H1 (cell line): ENCODE measurements around the gene CDKN2B-AS1. TPM values are rescaled to one million over a fixed set of nuclear protein-coding genes. Genes with fewer than 3 reads are reported as not detected.

ENCODE experiments used
- CTCF ChIA-PET: fragments of 300-600 bp; sonication (Branson Sonifier 250); formaldehyde crosslinking; loops from one replicate; lab custom pipeline; 2021; ENCODE audit not compliant: partially characterized antibody; lab: Charles Lee
- POLR2A ChIA-PET: fragments of 300-600 bp; sonication (Branson Sonifier 250); formaldehyde crosslinking; loops from one replicate; lab custom pipeline; 2021; ENCODE audit warnings: inconsistent platforms; ENCODE audit not compliant: partially characterized antibody; lab: Charles Lee
- DNase-seq, 2 experiments: peaks; one replicate each; pipeline versions ENCODE4 v3.0.0 to v3.0.0-alpha.2; 2010 to 2022; ENCODE audit warnings: low spot score in 2 of 2, low read depth in 1 of 2, mixed read lengths in 1 of 2
- FAIRE-seq: peaks from 2 replicates; lab custom pipeline; 2011; peaks lifted over from hg19 to GRCh38; lab: Jason Lieb, UNC
- H2AFZ ChIP-seq: 2 replicates; pipeline ENCODE4 v1.8.1; 2012; ENCODE audit warnings: low read length, inconsistent platforms
- H2AK5ac ChIP-seq: 2 replicates; pipeline ENCODE4 v1.6.1; 2013; ENCODE audit warnings: low read depth, low read length
- H2BK120ac ChIP-seq: replicated peaks from 2 replicates; pipeline ENCODE3; 2013; ENCODE audit warnings: low read depth, low read length, inconsistent platforms
- H2BK12ac ChIP-seq: 2 replicates; pipeline ENCODE4 v1.6.1; 2013; ENCODE audit warnings: low read depth, low read length
- H2BK15ac ChIP-seq: 2 replicates; pipeline ENCODE4 v1.6.1; 2013; ENCODE audit warnings: low read length
- H2BK20ac ChIP-seq: 2 replicates; pipeline ENCODE4 v1.6.1; 2013; ENCODE audit warnings: low read length
- H2BK5ac ChIP-seq: 2 replicates; pipeline ENCODE4 v1.6.1; 2013; ENCODE audit warnings: low read depth, low read length
- H3K14ac ChIP-seq: 2 replicates; pipeline ENCODE4 v1.6.1; 2013; ENCODE audit warnings: inconsistent platforms; ENCODE audit not compliant: insufficient read length
- H3K18ac ChIP-seq: 2 replicates; pipeline ENCODE4 v1.6.1; 2013; ENCODE audit warnings: low read length; ENCODE audit errors: extremely low read depth
- H3K23ac ChIP-seq: 2 replicates; pipeline ENCODE4 v1.6.1; 2013; ENCODE audit warnings: inconsistent platforms; ENCODE audit not compliant: insufficient read length
- H3K23me2 ChIP-seq: 2 replicates; pipeline ENCODE4 v1.6.1; 2013; ENCODE audit warnings: low read depth, low read length
- H3K27ac ChIP-seq: 2 replicates; pipeline ENCODE4 v1.6.1; 2011; ENCODE audit warnings: low read depth, low read length, inconsistent platforms
- H3K27me3 ChIP-seq, 4 experiments: replicated peaks in 1 of 4; 1 replicate in 1 of 4; 2 replicates in 3 of 4; pipeline versions ENCODE4 v1.6.1 to v1.8.1; 2011 to 2013; ENCODE audit warnings: low read length in 3 of 4, mild to moderate bottlenecking in 3 of 4, inconsistent platforms in 2 of 4, mixed read lengths in 2 of 4, moderate library complexity in 1 of 4; ENCODE audit not compliant: control insufficient read depth in 3 of 4, insufficient read depth in 3 of 4; ENCODE audit errors: extremely low read depth in 1 of 4
- H3K36me3 ChIP-seq, 4 experiments: 2 replicates each; pipeline versions ENCODE4 v1.6.1 to v1.8.1; 2011 to 2013; ENCODE audit warnings: mild to moderate bottlenecking in 4 of 4, low read length in 3 of 4, moderate library complexity in 2 of 4, control low read depth in 1 of 4, inconsistent platforms in 1 of 4; ENCODE audit not compliant: insufficient read depth in 4 of 4, control insufficient read depth in 2 of 4
- H3K4ac ChIP-seq: replicated peaks from 2 replicates; pipeline ENCODE3; 2013; ENCODE audit warnings: low read length, low read depth, mixed read lengths, inconsistent platforms; ENCODE audit not compliant: insufficient read length
- H3K4me1 ChIP-seq, 4 experiments: replicated peaks in 1 of 4; 1 replicate in 1 of 4; 2 replicates in 3 of 4; pipeline versions ENCODE4 v1.6.1 to v1.8.1; 2011 to 2013; ENCODE audit warnings: low read length in 3 of 4, inconsistent platforms in 2 of 4, mixed read lengths in 1 of 4; ENCODE audit not compliant: insufficient read depth in 4 of 4, control insufficient read depth in 3 of 4
- H3K4me2 ChIP-seq, 2 experiments: 2 replicates each; pipeline versions ENCODE4 v1.6.1 to v1.8.1; 2011 to 2013; ENCODE audit warnings: low read depth in 2 of 2, low read length in 2 of 2, control low read depth in 1 of 2, inconsistent platforms in 1 of 2, mild to moderate bottlenecking in 1 of 2; ENCODE audit not compliant: insufficient read depth in 1 of 2
- H3K4me3 ChIP-seq, 4 experiments: fragments of 200-600, 300-600 bp in 1 of 4; sonication (generic), shearing (Covaris generic), sonication (Bioruptor Twin) in 1 of 4; 2 replicates each; pipeline versions ENCODE4 v1.5.1 to v1.8.1; 2011 to 2016; ENCODE audit warnings: low read length in 4 of 4, low read depth in 3 of 4, control low read depth in 2 of 4, inconsistent platforms in 2 of 4, mild to moderate bottlenecking in 2 of 4, mixed read lengths in 1 of 4, moderate library complexity in 1 of 4; ENCODE audit not compliant: insufficient read depth in 2 of 4; ENCODE audit errors: extremely low read depth in 1 of 4
- H3K56ac ChIP-seq: replicated peaks from 2 replicates; pipeline ENCODE3; 2013; ENCODE audit warnings: low read depth, mild to moderate bottlenecking, mixed read lengths, low read length, inconsistent platforms; ENCODE audit not compliant: insufficient read length
- H3K79me1 ChIP-seq: 2 replicates; pipeline ENCODE4 v1.6.1; 2013; ENCODE audit warnings: low read depth, low read length, control low read depth
- H3K79me2 ChIP-seq, 2 experiments: 2 replicates each; pipeline versions ENCODE4 v1.6.1 to v1.8.1; 2012 to 2013; ENCODE audit warnings: low read length in 2 of 2, mild to moderate bottlenecking in 2 of 2, inconsistent platforms in 1 of 2; ENCODE audit not compliant: insufficient read depth in 2 of 2, control insufficient read depth in 1 of 2
- H3K9ac ChIP-seq, 4 experiments: replicated peaks in 1 of 4; 1 replicate in 1 of 4; 2 replicates in 3 of 4; pipeline versions ENCODE4 v1.6.1 to v1.8.1; 2011 to 2013; ENCODE audit warnings: low read depth in 3 of 4, low read length in 3 of 4, control low read depth in 2 of 4, mild to moderate bottlenecking in 2 of 4, moderate library complexity in 2 of 4, inconsistent platforms in 1 of 4; ENCODE audit errors: extremely low read depth in 1 of 4
- H3K9me3 ChIP-seq, 2 experiments: 2 replicates each; pipeline versions ENCODE4 v1.6.1 to v1.8.1; 2012 to 2013; ENCODE audit warnings: mild to moderate bottlenecking in 2 of 2, moderate library complexity in 2 of 2, control low read depth in 1 of 2, inconsistent platforms in 1 of 2, low read depth in 1 of 2, low read length in 1 of 2, mixed read lengths in 1 of 2; ENCODE audit not compliant: insufficient read depth in 2 of 2
- H4K20me1 ChIP-seq, 2 experiments: replicated peaks in 1 of 2; 2 replicates each; pipeline versions ENCODE3 to v1.8.1; 2011 to 2013; ENCODE audit warnings: inconsistent platforms in 2 of 2, low read length in 2 of 2, mild to moderate bottlenecking in 1 of 2; ENCODE audit not compliant: insufficient read depth in 2 of 2, control insufficient read depth in 1 of 2
- H4K5ac ChIP-seq: 2 replicates; pipeline ENCODE4 v1.6.1; 2013; ENCODE audit warnings: low read length, low read depth, mixed read lengths, inconsistent platforms; ENCODE audit not compliant: insufficient read length
- H4K8ac ChIP-seq: 2 replicates; pipeline ENCODE4 v1.8.0; 2013; ENCODE audit warnings: mild to moderate bottlenecking, moderate library complexity, low read length, inconsistent platforms; ENCODE audit not compliant: insufficient read depth; ENCODE audit errors: extremely low read depth
- H4K91ac ChIP-seq: replicated peaks from 2 replicates; pipeline ENCODE3; 2013; ENCODE audit warnings: low read length, mixed read lengths, inconsistent platforms; ENCODE audit not compliant: insufficient read length
- CBX5 ChIP-seq: fragments of 300-800, 300-1000 bp; sonication (generic); IDR thresholded peaks from 2 replicates; pipeline ENCODE4 v1.7.1; 2016; ENCODE audit warnings: antibody characterized with exemption, low read length, low read depth
- CREB1 ChIP-seq: IDR thresholded peaks from 2 replicates; pipeline ENCODE4 v1.6.1; 2012; ENCODE audit warnings: inconsistent platforms
- EGR1 ChIP-seq: IDR thresholded peaks from 2 replicates; pipeline ENCODE4 v1.6.1; 2011; ENCODE audit warnings: low read depth, low read length, borderline replicate concordance
- EP300 ChIP-seq, 2 experiments: IDR thresholded peaks; 1 replicate in 1 of 2; 2 replicates in 1 of 2; pipeline ENCODE4 v1.6.1; 2011 to 2012; ENCODE audit warnings: low read depth in 2 of 2, low read length in 2 of 2, mild to moderate bottlenecking in 2 of 2, borderline replicate concordance in 1 of 2, inconsistent platforms in 1 of 2, moderate library complexity in 1 of 2
- EZH2 ChIP-seq: fragments of 200-600 bp; sonication (generic); IDR thresholded peaks from 2 replicates; pipeline ENCODE4 v1.7.1; 2012; ENCODE audit warnings: low read depth, mild to moderate bottlenecking, moderate library complexity, low read length, inconsistent platforms; ENCODE audit not compliant: severe bottlenecking
- GTF2F1 ChIP-seq: IDR thresholded peaks from 2 replicates; pipeline ENCODE4 v1.6.1; 2012; ENCODE audit warnings: low read depth, low read length, improper control_type of control experiment, borderline replicate concordance
- RBBP5 ChIP-seq: IDR thresholded peaks from 2 replicates; pipeline ENCODE4 v1.7.1; 2012; ENCODE audit warnings: low read depth, mild to moderate bottlenecking, inconsistent platforms, low read length, moderate library complexity, borderline replicate concordance
- RFX5 ChIP-seq: IDR thresholded peaks from 2 replicates; pipeline ENCODE4 v1.6.1; 2011; ENCODE audit warnings: low read depth, low read length, improper control_type of control experiment, borderline replicate concordance
- RXRA ChIP-seq: IDR thresholded peaks from 2 replicates; pipeline ENCODE4 v1.6.1; 2011; ENCODE audit warnings: low read depth, mild to moderate bottlenecking, low read length, moderate library complexity; ENCODE audit not compliant: insufficient read depth
- SIX5 ChIP-seq: IDR thresholded peaks from 2 replicates; pipeline ENCODE4 v1.6.1; 2011; ENCODE audit warnings: mild to moderate bottlenecking, low read depth, low read length
- ZNF274 ChIP-seq: IDR thresholded peaks from 2 replicates; pipeline ENCODE4 v1.7.0; 2012; ENCODE audit warnings: low read length, borderline replicate concordance; ENCODE audit errors: extremely low read depth
- WGBS, 2 experiments: shearing (Covaris generic) in 1 of 2; methylation state at CpG; one replicate each; pipeline versions ENCODE4 v1.1.6 to v1.1.7; 2013 to 2015; ENCODE audit warnings: low lambda C conversion rate in 2 of 2, mixed read lengths in 2 of 2, inconsistent platforms in 1 of 2, low coverage in 1 of 2, missing lambda C conversion rate in 1 of 2; ENCODE audit not compliant: insufficient replicate concordance in 2 of 2, insufficient coverage in 1 of 2, insufficient read length in 1 of 2; ENCODE audit errors: extremely low coverage in 1 of 2, missing lambda C conversion rate in 1 of 2; 5-methylcytosine and 5-hydroxymethylcytosine counted together
- polyA plus RNA-seq, 7 experiments: library from polyadenylated mRNA; depleted of rRNA in 3 of 7; stranded (reverse) in 5 of 7; unstranded in 2 of 7; fragments of >200 nt in 5 of 7; fragments of 200-250 nt in 2 of 7; gene quantifications; 1 replicate in 5 of 7; 2 replicates in 1 of 7; 4 replicates in 1 of 7; pipeline versions ENCODE4 v1.2.1 to v1.2.3, GENCODE V29; 2011 to 2013; ENCODE audit warnings: missing spikeins in 2 of 7, mixed read lengths in 2 of 7
- total RNA-seq: library from RNA; stranded (reverse); fragmentation: NEBNext Ultra II Directional; extraction: Animal tissue kit (Norgen Biotek cat#: 25700); gene quantifications from 2 replicates; pipeline ENCODE4 v1.2.1, GENCODE V29; 2021

Gene CDKN2B-AS1
- total and polyA plus RNA-seq, 2 of the 8 experiments (the other 6 are each of a cell fraction or from before 2014, with no cell fraction given), result not detected

- DNase-seq, result no peak
- ChIA-PET CTCF (interaction anchor here (1.5 kb wide), 1 partner anchor 14 kb away, joined by 4 read pairs; no protein-coding TSS in a partner anchor), POLR2A (no interaction called here)
- Histone ChIP-seq H2BK20ac (no peak overlapping the region), H3K36me3 (no peaks in the 10 kb centered on the region), H4K5ac (no peak overlapping the region), H3K79me1 (no peaks in the 10 kb centered on the region), H2AK5ac (no peak overlapping the region), H2BK120ac (no peak overlapping the region), H3K18ac (no peak overlapping the region), H2AFZ (no peak overlapping the region), H3K4me1 (no peaks in the 10 kb centered on the region), H2BK5ac (no peak overlapping the region), H3K79me2 (no peaks in the 10 kb centered on the region), H2BK12ac (no peak overlapping the region), H3K27me3 (no peaks in the 10 kb centered on the region), H3K4me2 (no peak overlapping the region), H4K20me1 (no peaks in the 10 kb centered on the region), H4K91ac (no peak overlapping the region), H3K9me3 (no peaks in the 10 kb centered on the region), H3K23ac (no peak overlapping the region), H3K23me2 (no peaks in the 10 kb centered on the region), H2BK15ac (no peak overlapping the region), H3K14ac (no peak overlapping the region), H3K4me3 (no peak overlapping the region), H4K8ac (no peak overlapping the region), H3K9ac (no peak overlapping the region), H3K4ac (no peak overlapping the region), H3K27ac (no peak overlapping the region), H3K56ac (no peak overlapping the region)
- WGBS, 2 experiments, result 82% methylated on average over 2 of the region's 2 CpGs; no CpG with 5 or more reads in 1 of the 2 experiments
- TF ChIP-seq RXRA, result no peak
- no peak for TF ChIP-seq CBX5
- no peak for TF ChIP-seq RFX5
- TF ChIP-seq SIX5, result no peak
- no peak for TF ChIP-seq EP300 (IDR thresholded peaks at IDR 0.05; ENCODE audit: borderline replicate concordance in 1 of 2, low read depth in 2 of 2, low read length in 2 of 2)
- TF ChIP-seq EGR1, result no peak
- TF ChIP-seq GTF2F1, result no peak
- no peak for TF ChIP-seq RBBP5
- no peak for TF ChIP-seq CREB1
- TF ChIP-seq EZH2, result no peak
- no peak for TF ChIP-seq ZNF274
- no peak for FAIRE-seq
These were observed 148.1 kb downstream of the CDKN2B-AS1 start for GRCh38 chr9:22142671-22143070.
